Smooth muscle cell (in vitro differentiated cells): ENCODE results near the gene EIF1AD. TPM values are rescaled to one million over a fixed set of nuclear protein-coding genes. Genes with fewer than 3 reads are reported as not detected.

Experiments
- DNase-seq: peaks from one replicate; lab custom pipeline; 2025; ENCODE audit not compliant: unreplicated experiment; lab: John Stamatoyannopoulos, UW
- H2AFZ ChIP-seq: fragments of 200-600 bp; sonication (generic); 2 replicates; pipeline ENCODE4 v1.6.0; 2016; ENCODE audit warnings: antibody characterized with exemption, low read depth, mild to moderate bottlenecking
- H3F3A ChIP-seq: fragments of 200-600 bp; sonication (generic); 2 replicates; pipeline ENCODE4 v1.6.0; 2017; ENCODE audit warnings: antibody characterized with exemption, low read depth
- H3K27ac ChIP-seq: fragments of 200-600 bp; sonication (generic); 2 replicates; pipeline ENCODE4 v1.5.1; 2016; ENCODE audit warnings: low read depth, mild to moderate bottlenecking
- H3K27me3 ChIP-seq: fragments of 200-600 bp; sonication (generic); 2 replicates; pipeline ENCODE4 v1.6.1; 2016; ENCODE audit warnings: low read depth, mild to moderate bottlenecking
- H3K36me3 ChIP-seq: fragments of 200-600 bp; sonication (generic); 2 replicates; pipeline ENCODE4 v1.5.1; 2016; ENCODE audit warnings: low read depth
- H3K4me1 ChIP-seq: fragments of 200-600 bp; sonication (generic); 2 replicates; pipeline ENCODE4 v1.5.1; 2016; ENCODE audit warnings: low read depth
- H3K4me2 ChIP-seq: fragments of 200-600 bp; sonication (generic); 2 replicates; pipeline ENCODE4 v1.6.0; 2016; ENCODE audit warnings: mild to moderate bottlenecking
- H3K4me3 ChIP-seq: fragments of 200-600 bp; sonication (generic); 2 replicates; pipeline ENCODE4 v1.5.1; 2016; ENCODE audit warnings: mild to moderate bottlenecking
- H3K79me2 ChIP-seq: fragments of 200-600 bp; sonication (generic); 2 replicates; pipeline ENCODE4 v1.6.0; 2016; ENCODE audit warnings: low read depth, mild to moderate bottlenecking
- H3K9ac ChIP-seq: fragments of 200-600 bp; sonication (generic); 2 replicates; pipeline ENCODE4 v1.6.0; 2016; ENCODE audit warnings: low read depth
- H3K9me3 ChIP-seq: fragments of 200-600 bp; sonication (generic); replicated peaks from 2 replicates; pipeline ENCODE4 v1.5.1; 2016; ENCODE audit warnings: low read depth
- H4K20me1 ChIP-seq: fragments of 200-600 bp; sonication (generic); 2 replicates; pipeline ENCODE4 v1.6.0; 2016; ENCODE audit warnings: low read depth
- CTCF ChIP-seq: fragments of 200-600 bp; sonication (generic); IDR thresholded peaks from 2 replicates; pipeline ENCODE4 v1.5.1; 2017; ENCODE audit warnings: borderline replicate concordance, mild to moderate bottlenecking, antibody characterized with exemption; ENCODE audit not compliant: insufficient read depth, poor library complexity, severe bottlenecking
- WGBS: methylation state at CpG from one replicate; pipeline ENCODE4 v1.1.7; 2016; ENCODE audit warnings: low lambda C conversion rate; 5-methylcytosine and 5-hydroxymethylcytosine counted together
- polyA plus RNA-seq: library from polyadenylated mRNA; unstranded; fragments of >200 nt; fragmentation: Nextera tagmentation; extraction: Ambion mirVana; gene quantifications from 2 replicates; pipeline ENCODE4 v1.2.1, GENCODE V29; 2016
- total RNA-seq: library from RNA; depleted of rRNA; stranded (reverse); fragments of >200 nt; gene quantifications from 2 replicates; pipeline ENCODE4 v1.2.3, GENCODE V29; 2014

The EIF1AD gene
- total and polyA plus RNA-seq, 2 experiments from 2014 or later: 29.3 TPM

- H3K36me3 ChIP-seq: no peaks in the 10 kb centered on the region
- H2AFZ ChIP-seq: no peak overlapping the region
- H3K4me2 ChIP-seq: peak overlapping the region; percentile 59
- DNase-seq: no peak
- no peak for TF ChIP-seq CTCF
- peak overlapping the region; percentile 59 for H3K27ac ChIP-seq
- peaks cover 14% of the 10 kb centered on the region for H3K27me3 ChIP-seq
- WGBS: 88% methylated on average over 6 of the region's 6 CpGs
- no peak overlapping the region for H3K9ac ChIP-seq
- H3F3A ChIP-seq: no peaks in the 10 kb centered on the region
- H3K79me2 ChIP-seq: no peaks in the 10 kb centered on the region
- no peak overlapping the region for H3K4me3 ChIP-seq
- H3K4me1 ChIP-seq: no peaks in the 10 kb centered on the region
- no peaks in the 10 kb centered on the region for H3K9me3 ChIP-seq
- no peaks in the 10 kb centered on the region for H4K20me1 ChIP-seq
Observed at GRCh38 chr11:66014804-66015453, 13.0 kb upstream of the EIF1AD start.

GRCh38 chr11:66013762-66014100, 11.8 kb upstream of the EIF1AD start:
- Histone ChIP-seq H3K36me3 (no peaks in the 10 kb centered on the region), H3K27ac (no peak overlapping the region), H3F3A (no peaks in the 10 kb centered on the region), H3K4me2 (no peak overlapping the region), H3K79me2 (no peaks in the 10 kb centered on the region), H3K4me1 (no peaks in the 10 kb centered on the region), H3K9me3 (no peaks in the 10 kb centered on the region), H3K4me3 (no peak overlapping the region), H3K9ac (no peak overlapping the region), H4K20me1 (no peaks in the 10 kb centered on the region), H2AFZ (no peak overlapping the region), H3K27me3 (peaks cover 14% of the 10 kb centered on the region)
- DNase-seq: no peak
- no peak for TF ChIP-seq CTCF
- WGBS: 91% methylated on average over 7 of the region's 7 CpGs

GRCh38 chr11:66012946-66013761, 11.2 kb upstream of the EIF1AD start:
- TF ChIP-seq CTCF: no peak
- no peak for DNase-seq
- Histone ChIP-seq H3K9ac (no peak overlapping the region), H3K4me2 (no peak overlapping the region), H2AFZ (no peak overlapping the region), H3K27ac (peak overlapping the region; percentile 59), H3K4me1 (no peaks in the 10 kb centered on the region), H3K4me3 (no peak overlapping the region), H3K9me3 (no peaks in the 10 kb centered on the region), H3K27me3 (peaks cover 14% of the 10 kb centered on the region), H4K20me1 (no peaks in the 10 kb centered on the region), H3K36me3 (no peaks in the 10 kb centered on the region), H3F3A (no peaks in the 10 kb centered on the region), H3K79me2 (no peaks in the 10 kb centered on the region)
- 72% methylated on average over 12 of the region's 12 CpGs for WGBS
